Activated CD8-positive, alpha-beta T cell treated with anti-CD3 and anti-CD28 coated beads, Interleukin-2, amount 10 ng/mL, durations not matched to agents 7 days and 5 days (primary cell): Measurements from ENCODE around the gene MAD1L1. TPM values are rescaled to one million over a fixed set of nuclear protein-coding genes. Genes with fewer than 3 reads are reported as not detected.

ENCODE experiments used
- ATAC-seq: fragments of 150-1000 bp; cut with Tn5 transposase; one replicate; pipeline ENCODE4 v1.10.0; 2021; ENCODE audit warnings: moderate library complexity
- CTCF ChIA-PET: fragments of 350-600 bp; sonication (Branson Sonifier 250); formaldehyde crosslinking; loops from one replicate; lab custom pipeline; 2021; ENCODE audit warnings: antibody characterized with exemption; lab: Charles Lee
- POLR2A ChIA-PET: fragments of 350-600 bp; sonication (Branson Sonifier 250); formaldehyde crosslinking; loops from one replicate; lab custom pipeline; 2021; ENCODE audit warnings: antibody characterized with exemption; lab: Charles Lee
- DNase-seq: peaks from one replicate; pipeline ENCODE4 v3.0.0-alpha.2; 2020
- H3K27ac Mint-ChIP-seq: one replicate; pipeline ENCODE4 v1.8.0; 2021; ENCODE audit warnings: mild to moderate bottlenecking, mixed read lengths
- H3K27me3 Mint-ChIP-seq: one replicate; pipeline ENCODE4 v1.8.0; 2021; ENCODE audit warnings: low read depth, mixed read lengths
- H3K36me3 Mint-ChIP-seq: one replicate; pipeline ENCODE4 v1.8.0; 2021; ENCODE audit warnings: low read depth, mixed read lengths
- H3K4me1 Mint-ChIP-seq: one replicate; pipeline ENCODE4 v1.8.0; 2021; ENCODE audit warnings: low read depth, mixed read lengths
- H3K4me3 Mint-ChIP-seq: one replicate; pipeline ENCODE4 v1.8.0; 2021; ENCODE audit warnings: mild to moderate bottlenecking, mixed read lengths
- H3K9me3 Mint-ChIP-seq: one replicate; pipeline ENCODE4 v1.8.0; 2022; ENCODE audit warnings: mixed read lengths; ENCODE audit not compliant: insufficient read depth
- total RNA-seq, 2 experiments: library from RNA; stranded (reverse); gene quantifications; one replicate each; pipeline ENCODE4 v1.2.3, GENCODE V29; 2021

MAD1L1 gene
- total RNA-seq, 2 experiments from 2014 or later = 79.8 to 82.7 TPM

GRCh38 chr7:1893451-1893850 is 339.3 kb downstream of the MAD1L1 start:
- no peak for DNase-seq
- Mint-ChIP-seq H3K27me3 (no peaks in the 10 kb centered on the region), H3K4me1 (peaks cover 21% of the 10 kb centered on the region), H3K4me3 (no peak overlapping the region), H3K27ac (no peak overlapping the region), H3K9me3 (no peaks in the 10 kb centered on the region), H3K36me3 (peaks cover 19% of the 10 kb centered on the region)
- no peak for ATAC-seq
- POLR2A ChIA-PET = no interaction called here
- CTCF ChIA-PET = no interaction called here

GRCh38 chr7:1893036-1893435 is 339.7 kb downstream of the MAD1L1 start:
- POLR2A ChIA-PET = no interaction called here
- no peaks in the 10 kb centered on the region for H3K9me3 Mint-ChIP-seq
- DNase-seq (no peak), ATAC-seq (no peak)
- H3K4me1 Mint-ChIP-seq = peaks cover 22% of the 10 kb centered on the region
- H3K36me3 Mint-ChIP-seq = peaks cover 24% of the 10 kb centered on the region
- no peak overlapping the region for H3K4me3 Mint-ChIP-seq
- CTCF ChIA-PET = no interaction called here
- no peak overlapping the region for H3K27ac Mint-ChIP-seq
- no peaks in the 10 kb centered on the region for H3K27me3 Mint-ChIP-seq

DNA sequence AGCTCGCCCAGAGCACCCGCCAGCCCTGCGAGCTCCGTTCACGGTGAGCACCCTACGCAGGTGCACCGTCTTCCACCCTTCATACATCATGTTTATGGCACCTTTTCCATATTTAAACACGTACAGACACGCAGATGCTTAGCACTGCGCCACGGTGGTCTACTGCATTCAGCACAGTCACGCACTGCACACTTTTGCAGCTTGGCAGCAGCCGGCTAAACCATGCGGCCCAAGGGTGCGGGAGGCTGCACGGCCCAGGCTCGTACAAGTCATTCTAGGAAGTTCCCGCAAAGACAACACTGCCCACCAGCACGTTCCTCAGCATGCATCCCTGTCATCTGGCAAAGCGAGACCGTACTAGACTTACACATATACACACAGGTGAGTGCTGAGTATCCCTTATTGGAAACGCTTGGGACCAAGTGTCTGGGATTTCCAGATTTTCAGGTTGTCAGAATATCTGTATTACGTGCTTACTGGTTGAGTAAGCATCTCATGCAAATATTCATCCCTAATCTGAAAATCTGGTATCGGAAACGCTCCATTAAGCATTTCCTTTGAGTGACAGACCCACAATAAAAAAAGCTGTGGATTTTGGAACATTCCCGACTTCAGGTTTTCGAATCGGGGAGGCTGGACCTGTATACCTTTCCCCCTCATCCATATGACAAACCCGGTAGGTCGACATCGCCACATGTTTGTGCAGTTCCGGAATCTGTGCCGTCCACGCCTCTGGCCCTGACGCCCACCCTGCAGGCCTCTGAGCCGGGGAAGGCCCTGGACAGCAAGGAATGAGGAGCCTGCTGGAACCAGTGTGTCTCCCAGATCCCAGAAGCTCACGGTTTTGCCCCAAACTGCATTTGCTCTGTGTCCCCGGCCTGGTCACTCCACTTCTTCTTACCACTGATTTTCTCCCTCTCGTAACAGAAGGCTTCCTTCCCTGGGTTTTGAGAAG is 340.5 kb downstream of the MAD1L1 start:
- Mint-ChIP-seq H3K4me1 (peaks cover 22% of the 10 kb centered on the region), H3K36me3 (peaks cover 27% of the 10 kb centered on the region), H3K4me3 (no peak overlapping the region), H3K27ac (peak overlapping the region; percentile 16), H3K27me3 (no peaks in the 10 kb centered on the region), H3K9me3 (no peaks in the 10 kb centered on the region)
- CTCF ChIA-PET = no interaction called here
- DNase-seq = no peak
- POLR2A ChIA-PET = no interaction called here
- no peak for ATAC-seq

- Mint-ChIP-seq H3K36me3 (peaks cover 32% of the 10 kb centered on the region), H3K9me3 (no peaks in the 10 kb centered on the region), H3K27ac (no peak overlapping the region), H3K4me3 (no peak overlapping the region), H3K4me1 (peaks cover 21% of the 10 kb centered on the region), H3K27me3 (no peaks in the 10 kb centered on the region)
- DNase-seq (no peak), ATAC-seq (no peak)
- ChIA-PET POLR2A (no interaction called here), CTCF (no interaction called here)
These were observed 342.2 kb downstream of the MAD1L1 start for GRCh38 chr7:1890289-1891235.

DNA sequence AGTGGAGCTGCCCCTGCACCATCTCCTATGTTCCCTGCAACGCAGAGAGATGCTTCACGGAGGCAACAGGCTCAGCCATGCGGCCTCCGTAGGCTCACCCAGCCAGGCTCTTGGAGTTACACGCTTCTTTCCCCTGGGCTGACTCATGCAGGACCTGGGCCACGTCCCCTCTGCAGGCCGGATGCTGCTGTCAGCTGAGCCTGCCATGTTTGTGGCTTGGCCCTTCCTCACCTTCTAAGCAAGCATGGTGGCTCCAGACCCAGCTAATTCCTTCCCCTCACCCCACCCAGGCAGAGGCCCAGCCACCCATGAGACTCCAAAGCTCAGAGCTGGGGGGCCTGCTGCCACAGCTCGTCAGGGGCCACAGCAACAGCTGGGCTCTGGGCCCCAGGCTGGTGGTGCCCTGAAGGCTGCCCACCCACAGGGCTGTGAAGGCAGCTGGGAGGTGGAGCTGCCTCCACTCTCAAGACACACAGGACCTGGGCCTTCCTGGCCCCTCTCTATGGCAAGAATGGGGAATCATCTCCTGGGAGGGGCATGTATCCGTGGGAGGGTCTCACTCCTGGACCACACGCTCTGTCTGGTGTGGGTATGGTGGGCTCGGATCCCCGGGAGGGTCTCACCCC is 343.1 kb downstream of the MAD1L1 start:
- Mint-ChIP-seq H3K4me3 (no peak overlapping the region), H3K9me3 (no peaks in the 10 kb centered on the region), H3K27ac (peak overlapping the region; percentile 60), H3K27me3 (no peaks in the 10 kb centered on the region), H3K4me1 (peaks cover 21% of the 10 kb centered on the region), H3K36me3 (peaks cover 32% of the 10 kb centered on the region)
- DNase-seq = peak; percentile 53
- POLR2A ChIA-PET = no interaction called here
- peak; percentile 58 for ATAC-seq
- CTCF ChIA-PET = interaction anchor here (1.0 kb wide), 1 partner anchor 297 kb away, joined by 3 read pairs; no protein-coding TSS in a partner anchor

DNA sequence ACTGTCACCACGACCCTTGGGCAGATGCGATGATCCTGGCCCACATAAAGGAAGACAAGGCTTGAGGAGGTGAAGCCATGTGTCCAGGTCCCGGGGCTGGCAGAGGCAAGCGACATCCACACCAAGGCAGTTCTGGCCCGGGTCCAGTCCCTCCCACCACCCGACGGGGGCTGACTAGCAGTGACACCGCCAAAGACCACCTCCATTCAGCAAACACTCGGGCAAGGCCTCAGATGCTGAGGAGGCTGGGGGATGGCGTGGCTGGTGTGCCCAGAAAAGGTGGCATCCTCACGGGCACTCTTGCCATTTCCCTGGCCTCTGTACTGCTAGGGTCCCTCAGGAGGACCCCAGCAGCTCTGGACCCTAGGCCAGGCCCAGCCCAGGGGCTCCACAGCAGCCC is 343.7 kb downstream of the MAD1L1 start:
- POLR2A ChIA-PET = no interaction called here

DNA sequence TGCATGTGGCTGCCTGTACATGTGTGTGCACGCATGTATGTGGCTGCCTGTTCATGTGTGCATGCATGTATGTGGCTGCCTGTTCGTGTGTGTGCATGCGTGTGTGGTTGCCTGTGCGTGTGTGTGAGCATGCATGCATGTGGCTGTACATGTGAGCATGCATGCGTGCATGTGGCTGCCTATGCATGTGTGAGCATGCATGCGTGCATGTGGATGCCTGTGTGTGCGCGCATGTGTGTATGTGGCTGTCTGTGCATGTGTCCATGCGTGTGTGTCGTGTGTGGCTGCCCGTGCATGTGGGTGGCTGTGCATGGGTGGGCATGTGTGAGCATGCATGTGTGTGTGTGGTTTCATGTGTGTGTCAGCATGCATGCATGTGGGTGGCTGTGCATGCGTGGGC is 344.3 kb downstream of the MAD1L1 start:
- Mint-ChIP-seq H3K27ac (no peak overlapping the region), H3K36me3 (peaks cover 32% of the 10 kb centered on the region), H3K9me3 (no peaks in the 10 kb centered on the region), H3K4me1 (peaks cover 29% of the 10 kb centered on the region), H3K27me3 (no peaks in the 10 kb centered on the region), H3K4me3 (no peak overlapping the region)
- ChIA-PET POLR2A (no interaction called here), CTCF (no interaction called here)
- ATAC-seq = no peak
- no peak for DNase-seq

More for the DNA sequence above, 343.7 kb downstream of the MAD1L1 start:
- Mint-ChIP-seq H3K27ac (peak overlapping the region; percentile 60), H3K9me3 (no peaks in the 10 kb centered on the region), H3K4me3 (no peak overlapping the region), H3K27me3 (no peaks in the 10 kb centered on the region), H3K4me1 (peaks cover 24% of the 10 kb centered on the region), H3K36me3 (peaks cover 32% of the 10 kb centered on the region)
- CTCF ChIA-PET = interaction anchor here (1.0 kb wide), 1 partner anchor 296 kb away, joined by 3 read pairs; no protein-coding TSS in a partner anchor
- ATAC-seq (no peak), DNase-seq (no peak)

GRCh38 chr7:1887251-1887650 is 345.5 kb downstream of the MAD1L1 start:
- H3K27me3 Mint-ChIP-seq = no peaks in the 10 kb centered on the region
- ChIA-PET CTCF (no interaction called here), POLR2A (no interaction called here)
- ATAC-seq (no peak), DNase-seq (no peak)
- peaks cover 32% of the 10 kb centered on the region for H3K36me3 Mint-ChIP-seq
- peaks cover 40% of the 10 kb centered on the region for H3K4me1 Mint-ChIP-seq
- no peak overlapping the region for H3K4me3 Mint-ChIP-seq
- no peak overlapping the region for H3K27ac Mint-ChIP-seq
- H3K9me3 Mint-ChIP-seq = no peaks in the 10 kb centered on the region

GRCh38 chr7:1886361-1887064 is 346.2 kb downstream of the MAD1L1 start:
- no peak for DNase-seq
- no peak for ATAC-seq
- Mint-ChIP-seq H3K27me3 (no peaks in the 10 kb centered on the region), H3K4me3 (no peak overlapping the region), H3K4me1 (peaks cover 47% of the 10 kb centered on the region), H3K27ac (peak overlapping the region; percentile 60), H3K36me3 (peaks cover 30% of the 10 kb centered on the region), H3K9me3 (no peaks in the 10 kb centered on the region)
- ChIA-PET CTCF (no interaction called here), POLR2A (no interaction called here)

DNA sequence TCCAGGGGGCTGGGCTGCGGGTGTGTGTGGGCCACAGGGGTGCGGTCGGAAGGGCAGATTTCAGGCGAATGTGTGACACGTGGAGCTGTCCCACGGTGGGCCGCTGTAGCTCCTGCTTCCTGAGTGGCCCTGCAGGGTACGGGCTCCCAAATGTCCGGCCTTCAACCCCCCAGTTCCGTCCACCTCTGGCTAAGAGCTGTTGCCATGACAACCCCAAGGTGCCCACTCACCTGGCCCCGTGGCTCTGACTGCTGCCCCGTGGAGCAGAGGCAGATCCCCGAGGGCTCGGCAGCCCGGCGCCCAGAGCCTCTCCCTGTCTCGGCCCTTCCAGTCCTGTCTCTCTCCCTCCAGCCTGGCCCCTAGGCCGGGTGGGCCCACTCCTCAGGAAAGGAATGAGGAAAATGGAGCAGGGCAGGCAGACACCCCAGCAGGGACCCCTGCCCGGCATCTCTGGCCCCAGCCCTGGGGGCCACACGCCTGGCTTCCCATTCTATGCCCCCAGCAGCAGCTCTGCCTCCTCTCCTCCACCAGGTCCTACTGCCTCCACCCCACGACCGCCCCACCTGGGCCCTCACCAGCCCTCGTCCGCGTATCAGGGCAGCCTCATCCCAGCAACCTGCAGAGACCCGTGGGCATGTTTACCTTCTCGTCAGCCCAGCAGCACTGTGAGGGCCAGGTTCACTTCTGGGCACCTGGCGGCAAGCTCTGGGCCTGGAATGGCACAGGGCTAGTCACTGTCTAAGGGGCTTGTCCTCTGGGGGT is 347.1 kb downstream of the MAD1L1 start:
- no peak overlapping the region for H3K27ac Mint-ChIP-seq
- ChIA-PET POLR2A (no interaction called here), CTCF (no interaction called here)
- no peaks in the 10 kb centered on the region for H3K9me3 Mint-ChIP-seq
- no peaks in the 10 kb centered on the region for H3K27me3 Mint-ChIP-seq
- H3K4me1 Mint-ChIP-seq = peaks cover 48% of the 10 kb centered on the region
- DNase-seq (no peak), ATAC-seq (no peak)
- H3K36me3 Mint-ChIP-seq = peaks cover 30% of the 10 kb centered on the region
- H3K4me3 Mint-ChIP-seq = no peak overlapping the region
